ENCODE results near the gene GPR137. TPM values are rescaled to one million over a fixed set of nuclear protein-coding genes. Genes with fewer than 3 reads are reported as not detected.

Gene GPR137
- polyA plus RNA-seq, 1 donor from 2014 or later: 34.1 TPM

- Histone ChIP-seq H3K9me3 (ENCODE audit: low read length) (no peaks in the 10 kb centered on the region), H3K9me2 (ENCODE audit: insufficient read depth, low read length) (no peaks in the 10 kb centered on the region), H3K79me2 (replicated peaks; ENCODE audit: insufficient read depth, low read length) (no peaks in the 10 kb centered on the region), H3K36me3 (ENCODE audit: insufficient read depth, low read length) (no peaks in the 10 kb centered on the region), H3K4me2 (ENCODE audit: low read length) (no peak overlapping the region), H2AFZ (ENCODE audit: low read depth, low read length) (no peak overlapping the region), H4K20me1 (ENCODE audit: insufficient read depth) (no peaks in the 10 kb centered on the region), H3K9ac (ENCODE audit: low read length) (no peak overlapping the region), H3K27me3 (ENCODE audit: insufficient read depth, low read depth, low read length) (peaks cover 8% of the 10 kb centered on the region), H3K27ac (ENCODE audit: low read length) (no peak overlapping the region), H3K4me3 (ENCODE audit: low read length) (peak overlapping the region; percentile 44), H3F3A (ENCODE audit: insufficient read depth, low read length, poor library complexity, severe bottlenecking) (no peaks in the 10 kb centered on the region)
- TF ChIP-seq EZH2 (IDR thresholded peaks at IDR 0.05; ENCODE audit: borderline replicate concordance, insufficient read depth, low read length, poor library complexity, severe bottlenecking) (no peak), RAD21 (conservative IDR thresholded peaks at IDR 0.05) (no peak), MXI1 (conservative IDR thresholded peaks at IDR 0.05; ENCODE audit: poor library complexity, severe bottlenecking) (no peak), TAF1 (IDR thresholded peaks at IDR 0.05; ENCODE audit: low read depth) (no peak), EP300 (conservative IDR thresholded peaks at IDR 0.05; ENCODE audit: poor library complexity, severe bottlenecking) (no peak), POLR2AphosphoS5 (IDR thresholded peaks at IDR 0.05) (no peak), REST (IDR thresholded peaks at IDR 0.05; ENCODE audit: borderline replicate concordance) (no peak), SMC3 (conservative IDR thresholded peaks at IDR 0.05; ENCODE audit: poor library complexity) (no peak), CTCF (IDR thresholded peaks at IDR 0.05; ENCODE audit: poor library complexity, severe bottlenecking) (no peak)
Measured at GRCh38 chr11:64251753-64252002, 34.0 kb upstream of the GPR137 start.

- no peaks in the 10 kb centered on the region for H3K36me3 ChIP-seq (ENCODE audit: insufficient read depth, low read length)
- H4K20me1 ChIP-seq (ENCODE audit: insufficient read depth): no peaks in the 10 kb centered on the region
- no peak overlapping the region for H2AFZ ChIP-seq (ENCODE audit: low read depth, low read length)
- no peaks in the 10 kb centered on the region for H3K9me2 ChIP-seq (ENCODE audit: insufficient read depth, low read length)
- peak overlapping the region; percentile 44 for H3K4me3 ChIP-seq (ENCODE audit: low read length)
- TF ChIP-seq CTCF (IDR thresholded peaks at IDR 0.05; ENCODE audit: poor library complexity, severe bottlenecking) (peak; percentile 13), EZH2 (IDR thresholded peaks at IDR 0.05; ENCODE audit: borderline replicate concordance, insufficient read depth, low read length, poor library complexity, severe bottlenecking) (no peak)
- no peaks in the 10 kb centered on the region for H3K9me3 ChIP-seq (ENCODE audit: low read length)
- H3K79me2 ChIP-seq (replicated peaks; ENCODE audit: insufficient read depth, low read length): no peaks in the 10 kb centered on the region
- no peaks in the 10 kb centered on the region for H3F3A ChIP-seq (ENCODE audit: insufficient read depth, low read length, poor library complexity, severe bottlenecking)
- no peak overlapping the region for H3K4me2 ChIP-seq (ENCODE audit: low read length)
- H3K27ac ChIP-seq (ENCODE audit: low read length): no peak overlapping the region
- H3K27me3 ChIP-seq (ENCODE audit: insufficient read depth, low read depth, low read length): peaks cover 8% of the 10 kb centered on the region
- H3K9ac ChIP-seq (ENCODE audit: low read length): no peak overlapping the region
Measured at GRCh38 chr11:64252003-64252872, 33.4 kb upstream of the GPR137 start.

Measured in neural cell (in vitro differentiated cells).